ENCODE measurements around the gene GRB10. TPM values are rescaled to one million over a fixed set of nuclear protein-coding genes. Genes with fewer than 3 reads are reported as not detected.
A peak's percentile ranks its signal among the peaks of the same experiment; 100 is the strongest.

GRB10 gene
- total RNA-seq, 1 experiment from 2014 or later: 47.9 TPM

GRCh38 chr7:50557099-50557498 is 225.6 kb downstream of the GRB10 start:
- BruUV-seq (replicated peaks): no TSS peak
- no peak overlapping the region for H3K4me2 ChIP-seq
- H3K79me2 ChIP-seq (ENCODE audit: low read depth): no peaks in the 10 kb centered on the region
- H3K27me3 ChIP-seq (ENCODE audit: insufficient read depth, low read depth): peaks cover 18% of the 10 kb centered on the region; the same call in 1 of the 2 replicates
- H3K9me2 ChIP-seq (ENCODE audit: insufficient read depth): no peaks in the 10 kb centered on the region
- TF ChIP-seq EZH2 (IDR thresholded peaks at IDR 0.05; ENCODE audit: low read depth) (no peak), CTCF (conservative IDR thresholded peaks at IDR 0.05) (no peak)
- no peak overlapping the region for H3K4me3 ChIP-seq
- intact Hi-C loops (cut with micrococcal nuclease; ENCODE audit: unreplicated experiment): no loop called here
- no peak for DNase-seq
- no peaks in the 10 kb centered on the region; the same call in 1 of the 2 replicates for H3K9me3 ChIP-seq (ENCODE audit: insufficient read depth, low read depth)
- H3K27ac ChIP-seq: no peak overlapping the region
- POLR2A ChIA-PET (ENCODE audit: unreplicated experiment): interaction anchor here (0.6 kb wide), 1 partner anchor 53 kb away, joined by 5 read pairs; no protein-coding TSS in a partner anchor
- CTCF ChIA-PET: no interaction called here
- H2AFZ ChIP-seq: no peak overlapping the region
- peaks cover 9% of the 10 kb centered on the region for H3K4me1 ChIP-seq (replicated peaks; ENCODE audit: insufficient read depth)
- H3F3A ChIP-seq (ENCODE audit: insufficient read depth, low read depth): no peaks in the 10 kb centered on the region; the same call in 1 of the 2 replicates
- no peaks in the 10 kb centered on the region for H3K36me3 ChIP-seq (ENCODE audit: low read depth)
- no peaks in the 10 kb centered on the region for H4K20me1 ChIP-seq (ENCODE audit: insufficient read depth)

- no peaks in the 10 kb centered on the region; the same call in 1 of the 2 replicates for H3F3A ChIP-seq (ENCODE audit: insufficient read depth, low read depth)
- H3K9me2 ChIP-seq (ENCODE audit: insufficient read depth): no peaks in the 10 kb centered on the region
- H3K79me2 ChIP-seq (ENCODE audit: low read depth): no peaks in the 10 kb centered on the region
- peaks cover 18% of the 10 kb centered on the region; the same call in 1 of the 2 replicates for H3K27me3 ChIP-seq (ENCODE audit: insufficient read depth, low read depth)
- H3K36me3 ChIP-seq (ENCODE audit: low read depth): no peaks in the 10 kb centered on the region
- intact Hi-C loops (cut with micrococcal nuclease; ENCODE audit: unreplicated experiment): no loop called here
- H2AFZ ChIP-seq: no peak overlapping the region
- no peak overlapping the region for H3K27ac ChIP-seq
- peaks cover 9% of the 10 kb centered on the region for H3K4me1 ChIP-seq (replicated peaks; ENCODE audit: insufficient read depth)
- CTCF ChIA-PET: no interaction called here
- BruUV-seq (replicated peaks): no TSS peak
- no peaks in the 10 kb centered on the region for H4K20me1 ChIP-seq (ENCODE audit: insufficient read depth)
- TF ChIP-seq EZH2 (IDR thresholded peaks at IDR 0.05; ENCODE audit: low read depth) (no peak), CTCF (conservative IDR thresholded peaks at IDR 0.05) (no peak)
- POLR2A ChIA-PET (ENCODE audit: unreplicated experiment): interaction anchor here (0.6 kb wide), 1 partner anchor 52 kb away, joined by 5 read pairs; no protein-coding TSS in a partner anchor
- peak in 1 of 2 experiments; percentile 69 for DNase-seq
- no peaks in the 10 kb centered on the region; the same call in 1 of the 2 replicates for H3K9me3 ChIP-seq (ENCODE audit: insufficient read depth, low read depth)
- H3K4me2 ChIP-seq: peak overlapping the region; percentile 52
- no peak overlapping the region for H3K4me3 ChIP-seq
Measured at GRCh38 chr7:50556247-50556991, 226.3 kb downstream of the GRB10 start.

- TF ChIP-seq CTCF (conservative IDR thresholded peaks at IDR 0.05) (no peak), EZH2 (IDR thresholded peaks at IDR 0.05; ENCODE audit: low read depth) (no peak)
- no peaks in the 10 kb centered on the region; the same call in 1 of the 2 replicates for H3F3A ChIP-seq (ENCODE audit: insufficient read depth, low read depth)
- no peaks in the 10 kb centered on the region for H3K9me2 ChIP-seq (ENCODE audit: insufficient read depth)
- peak overlapping the region; percentile 52 for H3K4me2 ChIP-seq
- peak in 1 of 2 experiments; percentile 77 for DNase-seq
- no peak overlapping the region for H3K27ac ChIP-seq
- intact Hi-C loops (cut with micrococcal nuclease; ENCODE audit: unreplicated experiment): no loop called here
- H3K27me3 ChIP-seq (ENCODE audit: insufficient read depth, low read depth): peaks cover 14% of the 10 kb centered on the region; the same call in 1 of the 2 replicates
- ChIA-PET CTCF (no interaction called here), POLR2A (ENCODE audit: unreplicated experiment) (no interaction called here)
- H3K9me3 ChIP-seq (ENCODE audit: insufficient read depth, low read depth): no peaks in the 10 kb centered on the region; the same call in 1 of the 2 replicates
- no peaks in the 10 kb centered on the region for H3K79me2 ChIP-seq (ENCODE audit: low read depth)
- no TSS peak for BruUV-seq (replicated peaks)
- H3K4me1 ChIP-seq (replicated peaks; ENCODE audit: insufficient read depth): peaks cover 9% of the 10 kb centered on the region
- no peaks in the 10 kb centered on the region for H3K36me3 ChIP-seq (ENCODE audit: low read depth)
- no peak overlapping the region for H3K4me3 ChIP-seq
- no peak overlapping the region for H2AFZ ChIP-seq
- no peaks in the 10 kb centered on the region for H4K20me1 ChIP-seq (ENCODE audit: insufficient read depth)
Measured at GRCh38 chr7:50555594-50556140, 227.0 kb downstream of the GRB10 start.
